NCI-H524 (cell line): ENCODE measurements around the gene TENT4A.
A peak's percentile ranks its signal among the peaks of the same experiment; 100 is the strongest.
"Not testable (repeated sequence)": the region's sequence is repeated elsewhere in the genome, so short reads cannot be mapped to it uniquely, and the experiment has no call there.

Experiments
- DNase-seq, 2 experiments: peaks; one replicate each; lab custom pipeline; 2025; lab: John Stamatoyannopoulos, UW

The TENT4A gene

GRCh38 chr5:6773342-6774035, 60.3 kb downstream of the TENT4A start:
- peak; percentile 77 for DNase-seq

DNA sequence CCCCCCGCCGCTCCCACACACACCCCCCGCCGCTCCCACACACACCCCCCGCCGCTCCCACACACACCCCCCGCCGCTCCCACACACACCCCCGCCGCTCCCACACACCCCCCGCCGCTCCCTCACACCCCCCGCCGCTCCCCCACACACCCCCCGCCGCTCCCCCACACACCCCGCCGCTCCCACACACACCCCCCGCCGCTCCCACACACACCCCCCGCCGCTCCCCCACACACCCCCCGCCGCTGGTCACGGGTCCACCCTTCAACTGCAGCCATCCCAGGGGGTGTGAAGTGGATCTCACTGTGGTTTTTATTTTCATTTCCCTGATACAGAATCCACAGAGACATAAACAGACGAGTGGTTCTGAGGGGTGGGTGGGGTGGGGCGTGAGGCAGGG, 61.0 kb downstream of the TENT4A start:
- DNase-seq = not testable (repeated sequence)

DNA sequence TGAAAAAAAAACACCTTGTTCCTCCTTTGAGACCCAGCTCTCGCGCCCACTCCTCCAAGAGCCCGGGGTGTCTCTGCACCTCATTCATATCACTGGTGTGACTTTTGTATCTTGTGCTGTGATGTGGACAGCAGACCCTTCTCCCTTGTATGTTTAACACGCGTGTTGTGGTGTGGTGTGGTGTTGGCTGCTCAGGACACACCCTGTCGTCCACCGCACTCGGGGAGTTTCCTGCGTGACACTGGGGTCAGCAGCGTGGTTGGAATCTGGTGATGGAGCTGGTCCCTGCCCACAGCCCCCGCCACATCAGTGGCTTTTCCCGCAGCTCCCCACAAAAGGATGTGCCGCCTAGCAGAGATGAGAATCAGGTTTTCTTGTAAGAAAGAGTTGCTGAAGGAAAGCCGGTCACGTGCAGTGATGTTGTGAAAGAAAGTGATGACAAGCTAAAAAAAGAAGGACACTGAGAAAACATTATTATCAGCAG, 61.5 kb downstream of the TENT4A start:
- no peak for DNase-seq

- DNase-seq = no peak
These were observed 62.3 kb downstream of the TENT4A start for GRCh38 chr5:6775571-6775970.

DNA sequence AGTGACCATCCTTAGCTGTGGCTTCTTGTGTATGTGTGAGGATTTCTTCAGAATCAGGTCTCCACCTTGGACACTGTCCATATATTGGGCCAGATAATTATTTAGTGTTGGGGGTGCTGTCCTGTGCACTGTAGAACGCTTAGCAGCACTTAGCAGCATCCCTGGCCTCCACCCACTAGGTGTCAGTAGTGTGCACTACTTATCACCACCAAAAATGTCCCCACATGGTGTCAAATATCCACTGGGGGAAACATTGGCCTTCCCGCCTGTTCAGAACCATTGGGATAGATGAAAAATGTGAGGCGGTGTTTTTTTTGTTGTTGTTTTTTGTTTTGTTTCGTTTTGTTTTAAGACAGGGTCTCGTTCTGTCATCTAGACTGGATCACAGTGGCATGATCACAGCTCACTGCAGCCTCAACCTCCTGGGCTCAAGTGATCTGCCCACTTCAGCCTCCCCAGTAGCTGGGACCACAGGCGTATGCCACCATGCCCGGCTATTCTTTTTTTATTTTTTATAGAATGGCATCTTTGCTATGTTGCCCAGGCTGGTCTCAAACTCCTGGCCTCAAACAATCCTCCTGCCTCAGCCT, 67.7 kb downstream of the TENT4A start:
- peak; percentile 34 to 57 for DNase-seq

- DNase-seq = no peak
These were observed 68.5 kb downstream of the TENT4A start for GRCh38 chr5:6781716-6782115.

GRCh38 chr5:6783787-6784186, 70.6 kb downstream of the TENT4A start:
- no peak for DNase-seq

- no peak for DNase-seq
These were observed 71.2 kb downstream of the TENT4A start for GRCh38 chr5:6784481-6784880.

DNA sequence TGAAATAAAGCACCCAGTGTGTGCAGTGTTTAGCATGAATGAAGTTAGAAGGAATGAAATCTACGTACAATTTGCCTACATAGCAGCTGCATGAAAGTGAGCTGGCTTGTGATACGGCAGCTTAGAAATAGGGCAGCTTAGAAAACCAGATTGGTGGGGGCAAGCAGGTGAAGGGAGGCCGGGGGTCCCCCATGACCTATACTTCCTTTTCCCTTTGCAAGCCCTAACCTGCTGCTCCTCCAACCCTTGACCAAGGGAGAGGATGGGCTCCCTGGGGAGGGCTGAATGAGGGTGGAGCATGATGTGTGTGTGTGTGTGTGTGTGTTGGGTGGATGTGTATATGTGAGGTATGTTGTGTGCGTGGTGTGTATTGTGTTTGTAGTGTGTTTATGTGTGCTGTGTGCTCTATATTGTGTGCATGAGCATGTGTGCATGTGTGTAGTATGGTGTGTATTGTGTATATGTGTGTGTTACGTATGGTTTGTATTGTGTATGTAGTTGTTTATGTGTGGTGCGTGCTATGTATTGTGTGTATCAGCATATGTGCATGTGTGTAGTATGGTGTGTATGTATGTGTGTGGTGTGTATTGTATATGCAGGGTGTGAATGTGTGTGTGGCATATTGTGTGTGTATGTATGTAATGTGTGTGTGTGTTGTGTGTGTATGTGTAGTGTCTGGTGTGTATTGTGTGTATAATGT, 72.1 kb downstream of the TENT4A start:
- no peak for DNase-seq

- DNase-seq = no peak
These were observed 72.6 kb downstream of the TENT4A start for GRCh38 chr5:6785861-6786180.

GRCh38 chr5:6786786-6787495, 73.7 kb downstream of the TENT4A start:
- no peak for DNase-seq

GRCh38 chr5:6787941-6788340, 74.7 kb downstream of the TENT4A start:
- DNase-seq = no peak

- DNase-seq = no peak
These were observed 75.2 kb downstream of the TENT4A start for GRCh38 chr5:6788439-6788838.

DNA sequence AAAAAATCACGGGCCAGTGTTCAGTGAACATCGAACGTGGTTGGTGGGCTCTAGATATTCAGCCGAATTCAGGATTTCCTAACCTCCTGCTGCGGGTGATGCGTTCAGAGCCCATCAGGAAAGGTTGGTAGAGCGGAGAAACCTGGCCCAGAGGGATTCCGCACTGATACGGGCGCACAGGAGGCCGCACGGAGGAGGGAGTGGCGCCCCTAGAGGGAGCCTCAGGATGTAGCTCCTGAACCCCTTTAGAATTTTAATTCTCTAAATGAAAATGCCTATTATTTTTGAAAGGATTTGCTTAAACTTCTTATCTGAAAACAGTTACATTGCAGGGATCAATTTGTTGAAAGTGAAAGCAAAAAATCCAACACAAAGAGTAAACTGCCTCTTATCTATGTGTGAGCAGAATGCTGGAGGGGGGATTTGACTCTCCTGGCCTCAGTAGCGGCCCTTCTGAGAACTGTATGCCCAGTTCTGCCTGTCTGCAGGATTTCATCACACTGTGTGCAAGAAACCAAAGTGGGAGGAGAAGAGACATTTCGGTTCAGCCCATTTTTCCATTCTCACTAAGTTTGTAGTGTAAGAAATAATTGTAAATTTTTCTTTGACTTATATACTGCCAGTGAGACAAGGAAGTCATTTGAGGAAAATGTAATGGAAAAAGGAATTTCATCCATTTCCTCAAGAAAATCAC, 75.9 kb downstream of the TENT4A start:
- no peak for DNase-seq

DNA sequence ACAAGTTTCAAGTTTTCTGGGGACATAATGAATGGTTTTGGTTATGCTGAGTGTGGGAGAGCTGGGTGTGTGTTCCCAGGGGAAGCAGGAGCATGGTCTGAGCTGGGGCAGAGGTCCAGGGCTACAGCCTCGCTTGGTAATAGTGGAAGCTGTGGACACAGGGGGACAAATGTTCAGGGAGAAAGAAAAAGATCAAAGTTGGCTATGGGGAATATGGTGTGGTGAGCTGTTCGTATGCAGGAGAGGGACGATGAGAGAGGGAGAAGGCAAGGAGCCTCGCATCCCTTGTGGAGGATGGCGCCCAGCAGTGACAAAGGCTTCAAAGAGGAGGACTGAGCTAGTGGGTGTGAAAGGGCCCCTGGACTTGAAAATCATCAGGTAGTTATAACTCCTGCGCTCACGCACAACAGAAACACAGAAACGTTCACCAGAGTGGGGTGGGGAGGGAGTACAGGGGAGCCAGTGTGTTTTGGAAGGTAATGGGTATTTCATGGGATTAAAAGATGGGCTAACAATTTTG, 77.2 kb downstream of the TENT4A start:
- DNase-seq = no peak

- no peak for DNase-seq
These were observed 77.8 kb downstream of the TENT4A start for GRCh38 chr5:6791031-6791430.

DNA sequence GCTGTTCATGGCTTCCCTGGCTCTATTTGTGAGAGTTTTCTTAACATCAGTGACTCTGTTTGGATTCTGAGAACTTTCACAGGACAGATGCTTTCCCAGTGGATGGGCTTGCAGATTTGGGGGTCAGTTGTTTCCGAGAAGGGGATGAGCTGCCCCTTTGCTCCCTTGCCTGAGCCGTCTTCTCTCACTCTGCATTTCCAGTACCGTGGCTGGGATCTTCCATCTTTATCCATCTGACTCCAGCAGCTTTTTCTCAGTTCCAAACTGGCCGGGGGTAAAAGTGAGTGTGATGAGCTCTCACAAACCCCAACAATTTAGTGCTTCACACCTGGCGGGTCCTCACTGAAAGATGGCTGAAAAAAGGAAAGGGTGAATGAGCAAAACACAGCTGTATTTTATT, 79.1 kb downstream of the TENT4A start:
- no peak for DNase-seq

- no peak for DNase-seq
These were observed 79.8 kb downstream of the TENT4A start for GRCh38 chr5:6792911-6793471.

- no peak for DNase-seq
These were observed 88.0 kb downstream of the TENT4A start for GRCh38 chr5:6801236-6801635.

GRCh38 chr5:6803981-6804550, 90.8 kb downstream of the TENT4A start:
- no peak for DNase-seq
